CD1c-positive myeloid dendritic cell (primary cell): ENCODE data around the gene LRCOL1.
A peak's percentile ranks its signal among the peaks of the same experiment; 100 is the strongest.
"Not testable (repeated sequence)": the region's sequence is repeated elsewhere in the genome, so short reads cannot be mapped to it uniquely, and the experiment has no call there.

Experiments
- DNase-seq: peaks from one replicate; pipeline ENCODE4 v3.0.0-alpha.2; 2016; ENCODE audit errors: extremely low spot score

LRCOL1 gene

DNA sequence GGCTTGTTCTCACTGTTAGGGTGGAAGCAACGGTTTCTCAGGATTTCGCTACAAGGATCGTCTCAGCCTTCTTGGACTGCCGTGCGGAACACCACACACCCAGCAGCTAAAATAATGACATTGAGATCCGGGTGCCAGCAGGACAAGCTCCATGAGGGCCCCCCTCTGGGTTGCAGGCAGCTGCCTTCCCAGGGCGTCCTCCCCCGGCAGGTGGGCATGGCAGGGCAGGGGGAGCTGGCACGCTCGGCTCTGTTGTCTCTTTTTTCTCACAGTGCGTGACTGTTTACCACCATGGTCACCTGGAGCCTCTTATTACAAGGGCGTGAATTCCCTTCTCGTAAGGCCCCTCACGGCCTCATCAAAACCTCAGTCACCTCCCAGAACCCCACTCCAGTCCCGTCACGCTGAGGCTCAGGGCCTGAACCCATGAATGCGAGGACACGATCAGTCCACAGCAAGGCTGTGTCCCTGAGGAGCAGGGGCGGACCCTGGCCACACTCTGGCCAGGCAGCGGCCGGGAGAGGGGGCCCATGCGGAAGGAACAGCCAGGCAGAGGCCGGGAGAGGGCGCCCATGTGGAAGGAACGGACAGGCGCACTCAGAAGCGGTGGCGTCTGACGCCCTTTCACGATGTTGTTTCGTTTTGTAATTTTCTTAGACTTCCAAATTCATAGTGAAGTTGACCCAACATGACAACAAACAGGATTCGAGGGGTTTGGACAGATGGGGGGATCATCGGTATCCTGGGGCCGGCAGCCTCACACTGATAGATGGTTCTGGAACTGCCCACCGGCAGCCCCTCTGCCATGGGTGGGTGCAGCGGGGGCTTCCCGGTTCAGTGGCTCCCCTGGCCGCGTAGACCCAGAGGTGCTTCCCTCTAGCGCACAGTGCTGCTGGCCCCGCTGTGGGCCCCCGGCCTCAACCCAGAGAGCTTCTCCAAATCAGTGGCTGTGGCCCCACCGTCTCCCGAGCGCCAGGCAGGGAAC, 10.0 kb downstream of the LRCOL1 start:
- DNase-seq, result peak; percentile 59

GRCh38 chr12:132599502-132599901, 10.9 kb downstream of the LRCOL1 start:
- not testable (repeated sequence) for DNase-seq

- no peak for DNase-seq
Measured at GRCh38 chr12:132597333-132598316, 12.8 kb downstream of the LRCOL1 start.

GRCh38 chr12:132596016-132596415, 14.4 kb downstream of the LRCOL1 start:
- DNase-seq, result no peak

- no peak for DNase-seq
Measured at GRCh38 chr12:132595183-132595582, 15.2 kb downstream of the LRCOL1 start.

DNA sequence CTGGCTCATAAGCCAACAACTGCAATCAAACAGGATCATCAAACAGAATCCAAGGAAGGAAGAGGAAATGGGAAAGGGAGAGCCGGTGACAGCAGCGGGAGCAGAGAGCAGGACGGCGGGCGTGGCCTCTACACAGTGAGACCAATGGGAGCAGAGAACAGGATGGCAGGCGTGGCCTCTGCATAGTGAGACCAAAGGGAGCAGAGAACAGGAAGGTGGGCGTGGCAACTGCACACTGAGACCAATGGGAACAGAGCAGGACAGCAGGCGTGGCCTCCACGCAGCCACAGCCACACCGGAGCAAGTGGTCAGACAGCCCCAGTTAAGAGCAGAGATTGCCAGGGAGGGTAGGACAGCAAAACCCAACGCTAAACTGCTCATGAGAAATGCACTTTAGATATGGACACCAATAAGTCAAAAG, 16.4 kb downstream of the LRCOL1 start:
- DNase-seq, result peak; percentile 57

DNA sequence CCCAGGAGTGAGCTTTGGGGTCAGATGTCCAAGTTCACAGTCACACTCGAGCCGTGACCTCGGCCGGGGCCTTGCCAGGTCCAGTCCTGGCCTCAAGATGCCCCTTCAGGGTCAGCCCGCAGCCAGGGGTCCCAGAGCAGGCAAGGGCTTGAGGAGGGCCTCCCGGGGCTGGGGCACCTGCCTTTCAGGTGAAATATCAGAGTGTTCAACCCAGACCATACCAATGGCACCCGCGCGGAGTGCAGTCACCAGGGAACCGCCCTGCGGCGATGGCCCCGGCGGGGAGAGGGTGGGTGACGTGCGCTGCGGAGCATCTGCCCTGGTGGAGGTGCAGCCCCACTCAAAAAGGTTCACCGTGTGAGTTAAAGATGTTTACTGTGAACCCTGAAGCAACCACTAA, 16.9 kb downstream of the LRCOL1 start:
- DNase-seq, result no peak

DNA sequence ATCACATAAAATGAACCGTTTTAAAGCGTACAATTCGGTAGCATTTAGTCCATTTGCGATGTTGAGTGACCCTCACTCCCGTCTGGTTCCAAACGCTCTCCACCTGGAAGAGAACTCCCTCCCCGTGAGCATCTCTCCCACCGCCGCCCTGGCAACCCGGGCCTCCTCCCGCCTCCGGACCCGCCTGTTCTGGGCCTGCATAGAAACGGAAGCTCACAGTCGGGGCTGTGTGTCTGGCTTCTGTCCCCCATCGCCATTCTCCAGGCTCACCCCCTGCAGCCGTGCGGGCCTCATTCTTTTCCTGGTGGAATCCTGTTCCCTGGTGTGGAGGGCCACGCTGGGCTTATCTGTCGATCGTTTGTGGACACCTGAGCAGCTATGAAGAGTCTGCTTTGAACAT, 17.3 kb downstream of the LRCOL1 start:
- DNase-seq, result no peak

DNA sequence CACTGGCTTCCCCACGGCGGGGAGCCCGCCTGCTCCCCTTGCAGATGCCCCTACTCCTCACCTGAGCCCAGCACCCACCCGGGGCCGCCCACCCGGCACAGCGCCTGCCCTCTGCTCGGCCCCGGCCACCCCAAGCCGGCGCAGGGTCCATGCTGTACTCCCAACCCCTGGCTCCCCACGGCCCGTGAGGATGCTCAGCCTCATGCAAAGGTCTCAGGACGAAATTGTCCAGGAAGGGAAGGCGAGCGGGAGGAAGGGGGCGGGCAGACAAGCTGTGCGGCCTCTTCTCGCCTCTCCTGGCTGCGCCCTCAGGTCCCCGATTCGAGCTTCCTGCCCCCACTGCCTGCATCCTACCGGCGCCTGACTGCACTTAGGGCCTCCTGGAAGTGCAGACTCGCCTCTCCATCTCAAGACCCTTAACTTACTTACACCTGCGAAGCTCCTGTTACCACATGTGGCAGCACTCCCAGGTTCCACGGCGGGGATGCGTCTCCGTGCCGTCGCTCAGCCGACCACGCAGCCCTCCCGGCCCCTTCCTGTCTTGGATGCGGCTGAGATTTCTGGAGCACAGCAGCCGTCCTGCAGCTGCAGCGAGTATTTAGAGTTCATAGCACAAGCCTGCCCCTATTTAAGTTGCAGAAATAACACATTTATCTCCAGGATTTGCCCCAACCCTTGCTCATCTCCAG, 18.0 kb downstream of the LRCOL1 start:
- DNase-seq, result no peak

DNA sequence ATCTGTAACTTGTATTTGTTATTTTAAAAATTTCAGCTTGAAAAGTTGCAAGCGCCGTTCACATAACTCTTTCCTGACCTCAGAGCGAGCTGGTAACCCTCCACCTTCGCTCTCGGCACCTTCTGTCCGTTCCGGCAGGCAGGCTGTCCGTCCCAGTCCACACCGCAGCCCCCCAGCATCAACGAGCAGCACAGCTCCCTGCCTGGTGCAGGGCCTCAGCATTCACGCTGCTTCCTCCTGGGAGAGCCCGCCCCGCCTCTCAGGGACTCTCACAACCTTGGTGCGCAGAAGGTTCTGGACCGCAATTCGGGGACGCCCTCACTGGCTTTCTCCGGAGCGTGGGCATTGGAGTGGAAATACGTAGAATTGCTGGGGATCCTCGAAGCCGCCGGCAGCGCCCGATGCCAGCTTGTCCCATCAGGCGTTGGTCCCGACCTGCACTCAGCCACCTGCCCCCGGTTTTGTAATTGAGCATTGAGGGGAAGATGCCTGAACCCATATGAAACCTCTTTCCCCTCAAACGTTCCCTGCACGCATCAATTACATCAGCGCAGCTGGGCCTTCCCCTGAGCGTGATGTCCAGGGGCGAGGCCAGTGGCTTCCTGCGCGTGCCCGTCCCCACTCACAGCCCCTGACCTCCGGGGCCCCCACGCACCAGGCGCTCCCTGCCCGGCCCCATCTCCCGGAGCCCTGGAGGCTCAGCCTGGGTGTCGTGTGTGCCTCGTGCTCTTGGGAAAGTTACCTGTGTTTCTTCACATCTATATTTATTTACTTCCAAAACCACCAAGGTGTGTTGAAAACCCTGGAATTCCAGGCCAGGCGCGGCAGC, 19.1 kb downstream of the LRCOL1 start:
- no peak for DNase-seq

GRCh38 chr12:132588821-132589669, 21.3 kb downstream of the LRCOL1 start:
- no peak for DNase-seq

GRCh38 chr12:132588319-132588718, 22.1 kb downstream of the LRCOL1 start:
- DNase-seq, result no peak

- no peak for DNase-seq
Measured at GRCh38 chr12:132587781-132588180, 22.6 kb downstream of the LRCOL1 start.

- DNase-seq, result no peak
Measured at GRCh38 chr12:132586929-132587328, 23.5 kb downstream of the LRCOL1 start.

- no peak for DNase-seq
Measured at GRCh38 chr12:132585177-132585576, 25.2 kb downstream of the LRCOL1 start.

DNA sequence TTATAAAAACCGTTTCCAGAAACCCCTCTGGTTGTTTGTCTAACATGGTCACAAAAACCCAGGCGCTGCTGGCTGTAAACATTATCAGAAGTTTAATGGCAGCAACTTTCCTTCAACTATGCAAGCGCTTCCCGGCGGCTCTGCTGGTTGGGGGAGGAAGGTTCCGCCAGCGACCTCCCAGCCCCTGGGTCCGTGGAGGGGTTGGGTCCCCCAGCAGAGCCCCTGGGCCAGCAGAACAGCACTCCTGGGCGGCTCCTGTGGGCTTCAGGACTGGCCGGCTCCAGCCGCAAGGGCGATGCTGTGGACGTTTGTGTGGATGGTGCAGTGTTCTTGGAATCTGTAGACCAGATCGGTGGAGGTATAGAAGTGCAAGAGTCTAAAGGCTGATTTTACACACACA, 26.0 kb downstream of the LRCOL1 start:
- DNase-seq, result no peak

GRCh38 chr12:132583736-132584135, 26.6 kb downstream of the LRCOL1 start:
- DNase-seq, result no peak

GRCh38 chr12:132583411-132583710, 27.0 kb downstream of the LRCOL1 start:
- no peak for DNase-seq

DNA sequence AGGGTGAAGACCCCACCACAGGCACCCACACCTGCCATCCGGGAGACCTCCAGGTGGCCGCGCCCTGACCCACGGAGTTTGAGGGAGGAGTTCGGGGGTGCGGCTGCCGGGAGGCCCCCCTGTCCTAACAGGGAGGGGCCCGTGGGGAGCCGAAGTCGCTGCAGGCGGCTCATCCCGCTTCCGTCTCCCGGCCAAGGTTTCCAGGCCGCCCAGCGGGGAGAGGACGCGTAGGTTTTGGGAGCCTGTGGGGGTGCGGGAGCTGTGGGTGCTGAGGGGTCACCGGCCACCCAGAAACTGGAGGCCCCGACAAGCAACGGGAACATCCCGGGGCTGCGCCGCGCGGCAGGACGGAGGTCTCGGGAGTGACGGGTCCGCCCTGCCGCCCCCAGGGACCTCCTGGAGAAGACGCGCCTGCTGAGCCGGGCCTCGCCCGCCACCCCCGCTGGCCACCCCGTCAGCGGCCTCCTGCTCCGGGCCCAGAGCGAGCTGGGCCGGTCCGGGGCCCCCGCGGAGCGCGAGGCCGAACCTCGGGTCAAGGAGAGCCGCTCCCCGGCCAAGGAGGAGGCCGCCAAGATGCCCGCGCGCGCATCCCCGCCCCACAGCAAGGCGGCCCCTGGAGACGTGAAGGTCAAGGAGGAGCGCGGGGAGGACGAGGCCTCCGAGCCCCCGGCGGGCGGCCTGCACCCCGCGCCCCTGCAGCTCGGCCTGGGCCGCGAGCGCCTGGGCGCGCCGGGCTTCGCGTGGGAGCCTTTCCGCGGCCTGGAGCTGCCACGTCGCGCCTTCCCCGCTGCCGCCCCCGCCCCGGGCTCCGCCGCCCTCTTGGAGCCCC, 27.6 kb downstream of the LRCOL1 start:
- DNase-seq, result no peak
